ENCODE data around the gene AFDN.

DNA sequence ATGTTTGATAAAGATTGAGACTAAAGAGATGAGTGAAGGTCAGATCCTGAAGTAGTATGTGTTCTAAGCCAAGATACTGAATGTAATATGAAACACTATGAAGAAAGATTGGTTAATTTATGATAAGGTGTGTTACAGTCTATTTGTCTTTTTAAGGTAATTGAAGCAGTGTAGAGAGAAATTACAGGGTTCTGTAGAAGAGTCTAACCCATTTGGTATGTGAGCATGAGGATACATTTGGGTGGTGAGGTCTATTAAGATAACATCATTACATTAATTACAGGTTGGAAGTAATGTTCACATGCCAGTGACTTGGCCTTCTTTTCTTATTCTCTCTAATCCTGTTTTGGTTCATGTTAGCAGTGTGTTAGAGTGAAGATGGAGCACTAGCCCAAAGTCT lies 61.4 kb downstream of the AFDN start:
- no peak for TF ChIP-seq EP300 (IDR thresholded peaks at IDR 0.05)
- TF ChIP-seq, protein P1, sequence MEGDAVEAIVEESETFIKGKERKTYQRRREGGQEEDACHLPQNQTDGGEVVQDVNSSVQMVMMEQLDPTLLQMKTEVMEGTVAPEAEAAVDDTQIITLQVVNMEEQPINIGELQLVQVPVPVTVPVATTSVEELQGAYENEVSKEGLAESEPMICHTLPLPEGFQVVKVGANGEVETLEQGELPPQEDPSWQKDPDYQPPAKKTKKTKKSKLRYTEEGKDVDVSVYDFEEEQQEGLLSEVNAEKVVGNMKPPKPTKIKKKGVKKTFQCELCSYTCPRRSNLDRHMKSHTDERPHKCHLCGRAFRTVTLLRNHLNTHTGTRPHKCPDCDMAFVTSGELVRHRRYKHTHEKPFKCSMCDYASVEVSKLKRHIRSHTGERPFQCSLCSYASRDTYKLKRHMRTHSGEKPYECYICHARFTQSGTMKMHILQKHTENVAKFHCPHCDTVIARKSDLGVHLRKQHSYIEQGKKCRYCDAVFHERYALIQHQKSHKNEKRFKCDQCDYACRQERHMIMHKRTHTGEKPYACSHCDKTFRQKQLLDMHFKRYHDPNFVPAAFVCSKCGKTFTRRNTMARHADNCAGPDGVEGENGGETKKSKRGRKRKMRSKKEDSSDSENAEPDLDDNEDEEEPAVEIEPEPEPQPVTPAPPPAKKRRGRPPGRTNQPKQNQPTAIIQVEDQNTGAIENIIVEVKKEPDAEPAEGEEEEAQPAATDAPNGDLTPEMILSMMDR (IDR thresholded peaks at IDR 0.05), result no peak
- TF ChIP-seq POLR2AphosphoS5 (IDR thresholded peaks at IDR 0.05), result no peak
- TF ChIP-seq POLR2A (IDR thresholded peaks at IDR 0.05; ENCODE audit: low read depth), result no peak
